Measurements from ENCODE around the gene BBS9.

Gene BBS9

DNA sequence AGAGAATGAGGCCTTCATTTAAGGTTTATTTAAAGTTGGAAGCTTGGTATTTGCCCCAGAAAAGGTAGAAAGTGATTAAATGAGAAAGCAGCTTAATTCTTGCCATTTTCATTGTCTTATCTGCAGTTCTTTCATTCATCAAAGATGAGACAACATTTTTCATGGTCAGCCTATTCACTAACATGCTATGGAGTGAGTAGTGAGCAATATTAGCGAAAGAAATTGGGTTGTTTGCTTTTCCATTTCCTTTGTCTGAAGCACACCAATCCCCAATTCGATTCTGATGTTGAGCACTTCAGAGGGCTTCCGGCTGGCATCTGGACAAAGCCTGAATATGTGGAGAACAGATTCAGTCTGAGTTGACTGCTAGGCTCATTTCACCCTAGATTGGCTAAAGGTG, 317.2 kb downstream of the BBS9 start:
- H3K4me3 Mint-ChIP-seq: no peak overlapping the region
- H3K9me3 Mint-ChIP-seq: no peaks in the 10 kb centered on the region
- no peaks in the 10 kb centered on the region for H3K27me3 Mint-ChIP-seq
- ATAC-seq (replicated peaks; ENCODE audit: extremely low read depth, poor library complexity, severe bottlenecking) (no peak), DNase-seq (ENCODE audit: low spot score in 2 of 2) (no peak)
- no peak overlapping the region for H3K27ac Mint-ChIP-seq (ENCODE audit: low read depth)
- H3K36me3 Mint-ChIP-seq (ENCODE audit: insufficient read depth): peaks cover 2% of the 10 kb centered on the region
- peaks cover 13% of the 10 kb centered on the region for H3K4me1 Mint-ChIP-seq

DNA sequence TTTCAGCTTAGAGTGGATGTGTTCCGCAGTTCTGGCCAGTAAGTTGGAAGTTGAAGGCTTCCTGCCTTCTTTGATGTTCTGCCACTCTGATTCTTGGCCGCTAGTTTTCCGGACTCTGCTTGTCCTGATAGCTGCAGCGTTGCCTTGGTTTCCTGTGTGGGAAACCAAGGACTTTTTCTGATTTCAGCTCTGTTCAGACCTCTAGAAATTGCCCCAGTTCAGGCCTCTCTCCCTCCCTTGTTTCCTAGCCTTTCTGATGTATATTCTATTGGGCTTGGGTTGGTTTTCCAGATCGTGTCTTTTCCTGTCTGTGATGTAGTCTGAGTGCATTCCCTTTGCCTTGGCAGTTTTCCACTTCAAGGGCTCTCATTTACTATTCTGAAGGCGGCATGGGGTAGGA, 318.7 kb downstream of the BBS9 start:
- peaks cover 2% of the 10 kb centered on the region for H3K36me3 Mint-ChIP-seq (ENCODE audit: insufficient read depth)
- peaks cover 13% of the 10 kb centered on the region for H3K4me1 Mint-ChIP-seq
- no peaks in the 10 kb centered on the region for H3K27me3 Mint-ChIP-seq
- ATAC-seq (replicated peaks; ENCODE audit: extremely low read depth, poor library complexity, severe bottlenecking) (no peak), DNase-seq (ENCODE audit: low spot score in 2 of 2) (no peak)
- H3K27ac Mint-ChIP-seq (ENCODE audit: low read depth): no peak overlapping the region
- no peaks in the 10 kb centered on the region for H3K9me3 Mint-ChIP-seq
- no peak overlapping the region for H3K4me3 Mint-ChIP-seq

DNA sequence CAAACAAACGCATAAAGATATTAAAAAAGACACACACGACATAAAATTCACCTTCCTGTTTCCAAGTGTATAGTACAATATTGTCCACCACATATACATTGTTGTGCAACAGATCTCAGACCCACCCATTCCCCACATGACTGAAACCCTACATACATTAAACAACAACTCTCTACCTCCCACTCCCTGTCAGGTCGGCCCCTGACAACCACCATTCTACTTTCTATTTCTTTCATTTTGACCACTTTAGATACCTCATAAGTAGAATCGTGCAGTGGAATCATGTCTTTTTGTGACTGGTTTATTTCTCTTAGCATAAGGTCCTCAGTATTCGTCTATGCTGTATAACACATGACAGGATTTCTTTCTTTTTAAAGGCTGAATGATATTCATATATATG, 320.5 kb downstream of the BBS9 start:
- ATAC-seq (replicated peaks; ENCODE audit: extremely low read depth, poor library complexity, severe bottlenecking): no peak
- H3K27me3 Mint-ChIP-seq: no peaks in the 10 kb centered on the region
- H3K9me3 Mint-ChIP-seq: no peaks in the 10 kb centered on the region
- H3K36me3 Mint-ChIP-seq (ENCODE audit: insufficient read depth): peaks cover 3% of the 10 kb centered on the region
- no peak overlapping the region for H3K4me3 Mint-ChIP-seq
- H3K27ac Mint-ChIP-seq (ENCODE audit: low read depth): no peak overlapping the region
- peaks cover 13% of the 10 kb centered on the region for H3K4me1 Mint-ChIP-seq
- DNase-seq (ENCODE audit: low spot score in 2 of 2): no peak

DNA sequence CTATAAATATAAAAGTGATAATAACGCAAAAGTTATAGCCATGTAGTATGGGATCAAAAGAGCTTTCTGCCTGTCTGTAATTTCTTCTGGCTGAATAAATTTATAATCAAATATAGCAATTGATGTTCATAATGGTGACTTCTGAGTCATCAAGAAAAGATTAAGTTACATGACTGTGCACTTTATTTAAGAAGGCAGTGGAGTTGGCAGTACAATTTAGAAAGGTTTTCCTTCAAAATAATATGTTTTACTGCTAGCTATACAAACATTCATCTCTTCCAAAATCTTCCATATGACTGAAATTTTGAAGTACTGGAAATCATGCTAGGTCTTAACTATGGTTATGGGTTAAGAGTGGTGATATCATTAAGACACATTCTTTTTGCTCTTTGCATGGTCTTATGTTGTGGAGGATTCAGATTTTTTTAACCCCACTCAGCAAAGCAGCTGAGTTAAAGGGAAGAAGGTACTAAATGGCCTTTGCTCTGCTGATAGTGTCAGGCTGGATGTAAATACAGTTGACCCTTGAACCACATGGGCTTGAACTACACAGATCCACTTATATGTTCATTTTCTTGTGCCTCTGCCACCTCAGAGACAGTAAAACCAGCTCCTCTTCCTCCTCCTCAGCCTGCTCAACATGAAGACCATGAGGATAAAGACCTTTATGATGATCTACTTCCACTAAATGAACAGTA, 323.6 kb downstream of the BBS9 start:
- Mint-ChIP-seq H3K4me1 (peaks cover 8% of the 10 kb centered on the region), H3K9me3 (no peaks in the 10 kb centered on the region), H3K27ac (ENCODE audit: low read depth) (no peak overlapping the region), H3K36me3 (ENCODE audit: insufficient read depth) (peaks cover 2% of the 10 kb centered on the region), H3K4me3 (no peak overlapping the region), H3K27me3 (no peaks in the 10 kb centered on the region)
- DNase-seq (ENCODE audit: low spot score in 2 of 2) (no peak), ATAC-seq (replicated peaks; ENCODE audit: extremely low read depth, poor library complexity, severe bottlenecking) (no peak)

DNA sequence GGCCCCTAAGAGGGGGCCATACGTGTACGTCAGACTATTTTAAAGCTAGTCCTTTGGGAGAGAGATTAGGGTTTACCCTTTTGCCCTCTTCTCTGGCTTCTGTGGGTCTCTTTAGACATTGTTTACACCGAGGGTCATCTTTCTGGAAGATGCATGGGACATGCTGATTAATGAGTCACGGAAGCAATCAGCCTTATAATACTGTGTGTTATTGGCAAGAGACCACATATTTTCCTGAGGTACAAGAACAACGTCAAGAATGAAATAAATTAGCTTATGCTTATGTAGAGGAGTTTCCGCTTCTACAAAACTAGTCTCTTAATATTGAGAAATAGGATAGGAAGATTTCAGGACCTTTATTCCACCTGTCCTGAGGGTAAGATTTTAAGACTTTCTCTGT, 327.7 kb downstream of the BBS9 start:
- H3K27ac Mint-ChIP-seq (ENCODE audit: low read depth): no peak overlapping the region
- H3K4me3 Mint-ChIP-seq: no peak overlapping the region
- no peaks in the 10 kb centered on the region for H3K4me1 Mint-ChIP-seq
- DNase-seq (ENCODE audit: low spot score in 2 of 2): no peak
- no peaks in the 10 kb centered on the region for H3K27me3 Mint-ChIP-seq
- ATAC-seq (replicated peaks; ENCODE audit: extremely low read depth, poor library complexity, severe bottlenecking): no peak
- peaks cover 3% of the 10 kb centered on the region for H3K36me3 Mint-ChIP-seq (ENCODE audit: insufficient read depth)
- H3K9me3 Mint-ChIP-seq: no peaks in the 10 kb centered on the region

DNA sequence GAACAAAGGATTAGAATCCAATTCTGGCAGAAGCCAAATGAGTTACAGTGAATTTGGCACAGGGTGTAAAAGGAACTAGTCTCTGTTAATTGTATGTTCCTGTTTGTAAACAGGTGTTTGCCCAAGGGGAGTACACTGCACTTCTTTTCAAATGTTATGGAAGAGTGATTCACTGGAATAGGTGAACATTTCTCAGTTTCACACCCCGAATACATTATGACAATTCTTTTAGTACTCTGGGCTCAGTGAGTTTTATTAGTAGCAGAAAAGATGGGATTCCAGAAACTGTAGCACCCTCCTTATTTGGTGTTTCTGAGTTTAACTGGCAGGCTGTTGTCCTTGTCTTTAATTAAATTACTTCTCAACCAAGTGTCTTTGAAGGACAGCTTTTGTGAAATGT, 329.2 kb downstream of the BBS9 start:
- Mint-ChIP-seq H3K27ac (ENCODE audit: low read depth) (no peak overlapping the region), H3K4me3 (no peak overlapping the region), H3K9me3 (no peaks in the 10 kb centered on the region), H3K4me1 (no peaks in the 10 kb centered on the region), H3K36me3 (ENCODE audit: insufficient read depth) (peaks cover 3% of the 10 kb centered on the region), H3K27me3 (no peaks in the 10 kb centered on the region)
- DNase-seq (ENCODE audit: low spot score in 2 of 2): no peak
- no peak for ATAC-seq (replicated peaks; ENCODE audit: extremely low read depth, poor library complexity, severe bottlenecking)

DNA sequence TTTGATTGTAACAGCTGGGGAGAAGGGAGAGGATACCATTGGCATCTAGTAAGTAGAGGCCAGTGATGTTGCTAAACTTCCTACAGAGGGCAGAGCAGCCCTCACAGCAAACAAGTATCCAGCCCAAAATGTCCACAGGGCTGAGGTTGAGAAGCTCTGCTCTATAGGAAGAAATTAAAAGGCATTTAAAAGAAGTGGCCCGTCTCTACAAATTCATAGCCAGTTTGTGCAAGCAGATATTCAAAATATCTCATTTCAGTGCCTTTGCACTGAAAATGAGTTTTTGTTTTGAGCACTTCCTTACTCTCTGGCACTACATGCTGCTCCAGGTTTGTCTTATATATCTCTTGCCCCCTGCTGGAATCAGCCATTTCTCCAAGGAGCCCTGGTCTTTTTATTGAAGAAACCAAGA, 330.0 kb downstream of the BBS9 start:
- no peak overlapping the region for H3K4me3 Mint-ChIP-seq
- H3K27me3 Mint-ChIP-seq: no peaks in the 10 kb centered on the region
- no peaks in the 10 kb centered on the region for H3K4me1 Mint-ChIP-seq
- peaks cover 3% of the 10 kb centered on the region for H3K36me3 Mint-ChIP-seq (ENCODE audit: insufficient read depth)
- no peaks in the 10 kb centered on the region for H3K9me3 Mint-ChIP-seq
- no peak for ATAC-seq (replicated peaks; ENCODE audit: extremely low read depth, poor library complexity, severe bottlenecking)
- no peak overlapping the region for H3K27ac Mint-ChIP-seq (ENCODE audit: low read depth)
- DNase-seq (ENCODE audit: low spot score in 2 of 2): no peak

DNA sequence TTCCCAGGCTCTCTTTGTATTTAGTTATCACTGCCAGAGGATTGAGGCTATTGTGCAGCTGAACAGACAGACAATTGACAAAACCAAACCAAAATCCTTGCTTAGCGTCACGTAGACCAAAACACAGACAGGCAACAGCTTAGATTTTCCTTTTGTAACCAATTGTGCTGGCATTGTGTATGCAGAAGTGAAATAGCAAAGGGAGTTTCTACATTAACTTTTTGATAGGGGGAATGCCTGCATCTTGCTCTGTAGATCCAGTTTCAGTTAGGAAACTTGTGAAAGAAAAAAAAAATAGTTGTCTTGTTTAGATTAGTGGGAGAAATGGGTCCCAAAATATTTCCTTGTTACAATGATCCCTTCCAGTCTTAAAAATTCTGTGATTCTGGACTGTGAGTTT, 333.8 kb downstream of the BBS9 start:
- H3K36me3 Mint-ChIP-seq (ENCODE audit: insufficient read depth): no peaks in the 10 kb centered on the region
- no peak for DNase-seq (ENCODE audit: low spot score in 2 of 2)
- H3K4me1 Mint-ChIP-seq: no peaks in the 10 kb centered on the region
- H3K4me3 Mint-ChIP-seq: no peak overlapping the region
- no peaks in the 10 kb centered on the region for H3K27me3 Mint-ChIP-seq
- no peak for ATAC-seq (replicated peaks; ENCODE audit: extremely low read depth, poor library complexity, severe bottlenecking)
- H3K27ac Mint-ChIP-seq (ENCODE audit: low read depth): no peak overlapping the region
- no peaks in the 10 kb centered on the region for H3K9me3 Mint-ChIP-seq

DNA sequence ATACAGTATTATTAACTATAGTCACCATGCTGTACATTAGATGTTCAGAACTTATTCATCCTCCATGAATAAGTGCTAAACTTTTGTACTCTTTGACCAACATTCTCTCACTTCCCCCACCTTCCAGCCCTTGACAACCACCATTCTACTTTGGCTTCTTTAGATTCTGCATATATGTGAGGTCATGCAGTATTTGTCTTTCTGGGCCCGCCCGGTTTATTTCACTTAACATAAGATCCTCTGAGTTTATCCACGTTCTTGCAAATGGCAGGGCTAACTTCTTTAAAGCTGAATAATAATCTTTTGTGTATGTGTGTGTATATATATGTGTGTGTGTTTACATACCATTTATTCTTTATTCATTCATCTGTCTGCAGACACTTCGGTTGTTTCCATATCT, 336.8 kb downstream of the BBS9 start:
- ATAC-seq (replicated peaks; ENCODE audit: extremely low read depth, poor library complexity, severe bottlenecking): no peak
- no peaks in the 10 kb centered on the region for H3K4me1 Mint-ChIP-seq
- H3K27ac Mint-ChIP-seq (ENCODE audit: low read depth): no peak overlapping the region
- no peaks in the 10 kb centered on the region for H3K36me3 Mint-ChIP-seq (ENCODE audit: insufficient read depth)
- peaks cover 5% of the 10 kb centered on the region for H3K9me3 Mint-ChIP-seq
- H3K27me3 Mint-ChIP-seq: no peaks in the 10 kb centered on the region
- no peak overlapping the region for H3K4me3 Mint-ChIP-seq
- DNase-seq (ENCODE audit: low spot score in 2 of 2): no peak

DNA sequence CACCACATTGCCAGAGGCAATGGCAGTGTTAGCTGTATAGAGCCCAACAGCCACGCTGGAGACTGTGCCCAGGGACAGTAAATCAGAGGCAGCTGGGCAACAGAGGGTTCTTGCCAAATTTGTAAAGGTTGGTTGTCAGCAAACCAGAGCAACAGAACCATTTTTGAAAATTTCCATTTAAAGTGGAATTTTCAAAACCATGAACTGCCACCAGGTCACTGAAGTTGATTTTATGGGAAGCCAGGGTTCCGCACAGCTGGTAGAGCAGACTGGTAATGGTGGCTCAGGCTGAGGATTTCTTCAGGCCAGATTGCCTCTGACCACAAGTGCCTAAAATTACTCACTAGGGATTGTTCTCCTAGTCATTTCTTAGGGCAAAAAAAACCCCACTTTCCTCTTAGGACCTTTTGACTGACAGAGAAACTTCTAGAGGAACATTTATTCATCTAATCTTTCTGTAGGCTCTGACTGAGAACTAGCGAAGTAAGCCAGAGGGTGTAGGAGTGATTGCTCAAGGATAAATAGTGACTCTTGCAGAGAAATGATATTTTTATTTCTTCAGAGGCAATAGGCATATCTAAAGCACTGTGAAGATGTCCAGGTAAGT, 342.4 kb downstream of the BBS9 start:
- Mint-ChIP-seq H3K9me3 (peaks cover 5% of the 10 kb centered on the region), H3K27me3 (no peaks in the 10 kb centered on the region), H3K4me1 (no peaks in the 10 kb centered on the region), H3K4me3 (no peak overlapping the region), H3K36me3 (ENCODE audit: insufficient read depth) (no peaks in the 10 kb centered on the region), H3K27ac (ENCODE audit: low read depth) (no peak overlapping the region)
- ATAC-seq (replicated peaks; ENCODE audit: extremely low read depth, poor library complexity, severe bottlenecking): no peak
- no peak for DNase-seq (ENCODE audit: low spot score in 2 of 2)

DNA sequence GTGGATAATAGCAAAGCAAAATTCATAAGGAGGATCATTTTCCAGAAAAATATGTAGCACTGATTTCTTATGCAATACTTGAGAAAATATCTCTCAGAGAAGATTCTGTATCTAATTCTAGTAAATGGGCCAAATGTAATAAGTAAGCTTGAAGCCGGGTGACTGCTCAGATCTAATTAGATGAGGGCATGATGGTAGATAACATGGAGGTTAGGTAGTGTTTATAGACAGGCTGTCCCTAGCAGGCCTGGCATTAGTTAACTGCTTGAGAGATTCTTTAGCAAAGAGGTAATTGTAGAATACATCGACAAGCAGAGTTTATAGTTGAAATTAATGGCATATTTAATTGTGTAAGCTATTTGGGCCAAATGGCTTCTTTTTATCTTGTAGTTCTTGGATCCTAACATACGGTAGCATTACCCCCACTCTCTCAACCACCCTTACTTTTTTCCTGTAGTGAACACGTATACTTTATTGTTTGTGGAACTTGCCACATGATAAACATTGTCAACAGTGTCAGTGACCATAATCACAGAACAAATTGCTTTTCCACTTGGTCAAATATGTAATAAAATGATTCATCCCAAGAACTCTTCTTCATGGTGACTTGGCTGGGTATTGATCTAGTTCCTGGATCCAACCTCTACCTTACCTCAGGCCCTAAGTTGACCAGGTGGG, 343.1 kb downstream of the BBS9 start:
- Mint-ChIP-seq H3K4me3 (no peak overlapping the region), H3K9me3 (peaks cover 5% of the 10 kb centered on the region), H3K4me1 (peaks cover 1% of the 10 kb centered on the region), H3K27ac (ENCODE audit: low read depth) (no peak overlapping the region), H3K27me3 (no peaks in the 10 kb centered on the region), H3K36me3 (ENCODE audit: insufficient read depth) (no peaks in the 10 kb centered on the region)
- DNase-seq (ENCODE audit: low spot score in 2 of 2) (no peak), ATAC-seq (replicated peaks; ENCODE audit: extremely low read depth, poor library complexity, severe bottlenecking) (no peak)

DNA sequence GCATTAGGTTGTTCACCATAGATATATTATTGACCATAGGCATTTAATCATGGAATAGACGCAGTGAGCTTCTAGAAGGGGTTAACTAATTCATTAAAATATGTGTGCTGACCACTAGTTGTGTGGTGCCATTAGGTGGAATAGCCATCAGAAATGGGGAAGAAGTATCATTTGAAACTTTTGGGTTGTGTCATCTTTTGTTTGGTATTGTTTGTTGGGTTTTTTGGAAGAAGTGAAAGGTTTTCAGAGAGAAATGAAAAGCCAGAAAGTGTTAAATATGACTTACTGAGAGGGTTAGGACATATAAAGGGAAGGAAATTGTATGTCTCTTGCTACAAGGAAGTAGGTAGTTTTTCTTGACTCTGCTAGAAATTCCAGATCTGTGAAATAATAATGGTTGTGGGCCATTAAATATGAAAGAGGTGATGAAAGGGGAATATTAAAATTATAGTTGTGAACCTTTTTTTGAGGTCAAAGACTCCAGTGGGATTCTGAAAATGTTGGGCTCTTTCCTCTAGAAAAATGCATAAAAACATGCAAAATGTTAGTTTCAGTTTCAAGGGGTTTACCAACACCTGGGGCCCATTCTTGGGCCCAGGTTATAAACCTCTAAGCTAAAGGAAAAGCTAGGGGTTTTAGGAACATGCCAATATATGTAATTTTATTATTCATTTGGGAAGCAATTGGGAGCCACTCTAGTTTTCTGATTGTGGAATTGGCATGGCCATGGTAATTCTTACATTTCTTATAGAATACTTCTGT, 348.5 kb downstream of the BBS9 start:
- Mint-ChIP-seq H3K27me3 (no peaks in the 10 kb centered on the region), H3K9me3 (peaks cover 12% of the 10 kb centered on the region), H3K4me3 (no peak overlapping the region), H3K4me1 (peaks cover 7% of the 10 kb centered on the region), H3K36me3 (ENCODE audit: insufficient read depth) (no peaks in the 10 kb centered on the region), H3K27ac (ENCODE audit: low read depth) (no peak overlapping the region)
- DNase-seq (ENCODE audit: low spot score in 2 of 2) (no peak), ATAC-seq (replicated peaks; ENCODE audit: extremely low read depth, poor library complexity, severe bottlenecking) (no peak)
